ENCODE results near the gene EXOSC9.
"Not testable (repeated sequence)": the region's sequence is repeated elsewhere in the genome, so short reads cannot be mapped to it uniquely, and the experiment has no call there.

The EXOSC9 gene, protein sequence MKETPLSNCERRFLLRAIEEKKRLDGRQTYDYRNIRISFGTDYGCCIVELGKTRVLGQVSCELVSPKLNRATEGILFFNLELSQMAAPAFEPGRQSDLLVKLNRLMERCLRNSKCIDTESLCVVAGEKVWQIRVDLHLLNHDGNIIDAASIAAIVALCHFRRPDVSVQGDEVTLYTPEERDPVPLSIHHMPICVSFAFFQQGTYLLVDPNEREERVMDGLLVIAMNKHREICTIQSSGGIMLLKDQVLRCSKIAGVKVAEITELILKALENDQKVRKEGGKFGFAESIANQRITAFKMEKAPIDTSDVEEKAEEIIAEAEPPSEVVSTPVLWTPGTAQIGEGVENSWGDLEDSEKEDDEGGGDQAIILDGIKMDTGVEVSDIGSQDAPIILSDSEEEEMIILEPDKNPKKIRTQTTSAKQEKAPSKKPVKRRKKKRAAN

DNA sequence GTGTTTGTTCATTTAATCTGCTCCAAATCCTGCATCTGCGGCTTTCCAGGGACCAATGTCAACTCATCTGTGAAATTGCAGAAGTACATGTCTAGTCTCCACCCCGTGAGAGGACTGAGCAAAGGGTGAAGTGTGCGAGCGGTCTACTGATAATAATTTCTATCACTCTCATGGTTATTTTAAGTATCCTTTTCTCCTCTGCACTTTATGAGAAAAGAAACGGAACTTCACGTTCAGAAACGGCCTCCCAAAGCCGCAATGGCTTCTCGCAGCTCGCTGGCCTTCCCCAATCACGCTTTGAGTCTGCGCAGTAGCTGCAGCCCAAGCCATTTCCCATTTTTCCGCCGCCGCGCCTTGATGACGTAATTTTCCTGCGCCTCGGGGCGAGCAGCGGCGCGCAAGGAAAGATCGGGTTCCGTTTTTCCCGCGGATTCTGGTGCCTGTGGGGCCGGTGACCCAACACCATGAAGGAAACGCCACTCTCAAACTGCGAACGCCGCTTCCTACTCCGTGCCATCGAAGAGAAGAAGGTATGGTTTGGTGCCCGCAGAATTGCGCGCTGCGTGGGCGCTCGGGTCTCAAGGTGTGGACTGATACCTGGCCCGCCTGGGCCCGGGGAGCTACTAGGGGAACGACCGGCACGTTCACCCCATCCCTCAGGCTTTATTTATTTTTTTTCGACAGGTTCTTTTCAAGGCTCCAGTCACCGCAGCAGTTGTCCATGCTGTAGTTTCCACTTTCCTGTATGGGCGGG, at the start of gene EXOSC9:
EXOSC9 (plus strand) TSS at position 363 of the 754 bp plus-strand sequence; CDS start at position 465, 102 bp downstream.
- DNase-seq (ENCODE audit: low spot score) = peak; percentile 95

GRCh38 chr4:121752142-121752541, 49.0 kb upstream of the EXOSC9 start:
- DNase-seq (ENCODE audit: low spot score) = not testable (repeated sequence)

- DNase-seq (ENCODE audit: low spot score) = no peak
These were observed 42.1 kb upstream of the EXOSC9 start for GRCh38 chr4:121758925-121759568.

GRCh38 chr4:121760205-121760604, 40.9 kb upstream of the EXOSC9 start:
- no peak for DNase-seq (ENCODE audit: low spot score)

- DNase-seq (ENCODE audit: low spot score) = no peak
These were observed 36.8 kb upstream of the EXOSC9 start for GRCh38 chr4:121764303-121764701.

DNA sequence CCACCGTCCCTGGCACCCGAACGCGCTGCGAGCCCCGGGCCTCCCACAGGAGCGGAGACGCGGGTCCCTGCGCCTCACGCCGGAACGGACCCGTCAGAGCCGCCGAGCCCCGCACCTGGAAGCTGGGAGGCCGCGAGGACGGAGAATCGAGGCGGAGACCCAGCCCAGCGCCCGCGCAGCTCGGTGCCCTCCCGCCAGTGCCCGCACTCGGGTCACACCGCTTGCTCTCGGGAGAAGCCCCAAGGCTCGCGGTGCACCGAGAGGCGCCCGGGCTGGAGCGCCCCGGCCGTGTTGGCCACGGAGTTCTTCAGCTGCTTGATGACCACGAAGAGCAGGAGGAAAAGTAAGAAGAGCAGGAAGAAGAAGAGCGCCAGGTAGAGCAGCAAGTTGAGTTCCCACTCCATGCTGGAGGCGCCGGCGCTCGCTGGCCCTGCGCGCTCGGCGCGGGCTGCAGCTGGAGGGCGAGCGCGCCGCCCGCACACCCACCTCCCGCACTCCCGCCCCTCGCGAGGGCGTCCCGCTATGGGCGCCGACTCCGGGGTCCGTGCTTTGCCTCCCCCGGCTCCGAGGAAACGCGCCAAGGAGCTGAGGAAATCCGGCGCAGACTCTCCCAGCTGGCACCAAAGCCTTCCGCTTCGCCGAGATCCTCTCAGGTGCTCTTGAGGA, 36.3 kb upstream of the EXOSC9 start, which contains the start of gene SMIM43:
SMIM43 (minus strand) TSS at position 463 of the 666 bp plus-strand sequence; CDS start at position 404, 59 bp downstream.
- peak; percentile 79 for DNase-seq (ENCODE audit: low spot score)

DNA sequence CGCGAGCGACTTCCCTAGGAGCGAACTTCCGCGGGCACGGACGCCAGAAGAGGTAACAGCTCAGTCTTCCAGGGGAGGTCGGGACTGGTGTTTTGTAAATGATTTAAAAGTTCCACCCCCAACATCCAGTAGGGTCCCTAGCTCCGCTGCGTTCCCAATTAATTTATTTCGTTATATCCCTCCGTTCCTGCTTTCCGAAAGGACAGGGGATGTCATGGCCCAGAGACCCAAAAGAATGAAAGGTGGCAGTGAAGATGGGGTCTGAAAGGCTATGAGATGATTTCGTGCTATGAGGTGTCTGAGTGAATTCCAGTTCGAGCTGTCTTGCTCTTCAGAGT, 35.8 kb upstream of the EXOSC9 start:
- no peak for DNase-seq (ENCODE audit: low spot score)

GRCh38 chr4:121765971-121766538, 35.1 kb upstream of the EXOSC9 start:
- no peak for DNase-seq (ENCODE audit: low spot score)

DNA sequence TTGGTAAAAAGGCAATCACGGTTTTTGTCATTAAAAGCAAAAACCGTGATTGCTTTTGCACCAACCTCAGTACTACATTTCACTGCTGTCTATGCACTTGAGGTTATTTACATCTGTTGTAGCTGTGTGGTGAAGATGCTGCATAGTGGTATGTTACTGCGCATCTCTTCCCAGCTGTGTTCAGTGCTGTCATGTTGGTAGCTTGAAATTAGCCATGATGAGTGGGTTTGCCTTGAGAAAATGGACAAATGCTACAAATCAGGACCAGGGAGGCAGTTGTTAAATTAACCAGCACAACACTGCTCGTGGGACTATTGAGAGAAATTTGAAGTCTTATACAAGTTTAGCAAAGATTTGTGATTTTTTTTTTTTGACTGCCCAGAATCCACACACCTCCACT, 34.0 kb upstream of the EXOSC9 start:
- DNase-seq (ENCODE audit: low spot score) = no peak

GRCh38 chr4:121769341-121769740, 31.8 kb upstream of the EXOSC9 start:
- no peak for DNase-seq (ENCODE audit: low spot score)

DNA sequence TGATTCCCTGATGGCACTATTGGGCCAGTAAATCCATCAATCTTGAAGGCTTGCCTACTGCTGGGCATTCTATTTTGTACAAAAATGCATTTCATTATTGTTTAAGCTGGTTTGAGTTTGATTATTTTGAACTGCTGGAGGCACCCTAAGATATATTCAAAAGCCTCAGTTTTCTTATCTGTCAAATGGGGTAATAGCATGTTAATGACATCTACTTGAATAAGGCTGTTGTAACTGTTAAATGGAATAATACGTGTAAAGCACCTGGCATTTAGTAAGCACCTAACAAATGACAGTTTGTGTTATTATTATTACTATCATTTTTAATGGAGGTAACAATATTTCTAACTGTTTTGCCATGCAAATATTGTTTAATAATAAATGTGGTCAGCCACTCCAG, 29.3 kb upstream of the EXOSC9 start:
- no peak for DNase-seq (ENCODE audit: low spot score)

DNA sequence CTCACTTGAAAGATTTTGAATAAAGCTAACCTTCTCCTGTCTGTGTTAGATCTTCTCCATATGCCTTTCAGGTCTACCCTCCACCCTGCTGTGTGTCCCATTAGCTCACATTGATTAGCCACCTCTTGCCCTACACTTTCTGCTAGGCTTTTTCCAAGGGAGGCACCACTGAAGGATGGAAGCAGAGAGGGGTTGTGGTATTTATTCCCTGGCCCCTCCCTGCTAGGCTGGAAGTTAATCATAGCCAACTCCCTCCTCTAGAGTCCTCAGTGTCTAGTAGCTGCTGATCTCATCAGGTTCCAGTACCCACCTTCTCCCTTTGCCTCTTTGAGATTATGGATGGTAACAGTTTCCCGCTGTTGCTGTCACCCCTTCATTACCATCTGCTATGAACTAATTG, 27.2 kb upstream of the EXOSC9 start:
- no peak for DNase-seq (ENCODE audit: low spot score)

DNA sequence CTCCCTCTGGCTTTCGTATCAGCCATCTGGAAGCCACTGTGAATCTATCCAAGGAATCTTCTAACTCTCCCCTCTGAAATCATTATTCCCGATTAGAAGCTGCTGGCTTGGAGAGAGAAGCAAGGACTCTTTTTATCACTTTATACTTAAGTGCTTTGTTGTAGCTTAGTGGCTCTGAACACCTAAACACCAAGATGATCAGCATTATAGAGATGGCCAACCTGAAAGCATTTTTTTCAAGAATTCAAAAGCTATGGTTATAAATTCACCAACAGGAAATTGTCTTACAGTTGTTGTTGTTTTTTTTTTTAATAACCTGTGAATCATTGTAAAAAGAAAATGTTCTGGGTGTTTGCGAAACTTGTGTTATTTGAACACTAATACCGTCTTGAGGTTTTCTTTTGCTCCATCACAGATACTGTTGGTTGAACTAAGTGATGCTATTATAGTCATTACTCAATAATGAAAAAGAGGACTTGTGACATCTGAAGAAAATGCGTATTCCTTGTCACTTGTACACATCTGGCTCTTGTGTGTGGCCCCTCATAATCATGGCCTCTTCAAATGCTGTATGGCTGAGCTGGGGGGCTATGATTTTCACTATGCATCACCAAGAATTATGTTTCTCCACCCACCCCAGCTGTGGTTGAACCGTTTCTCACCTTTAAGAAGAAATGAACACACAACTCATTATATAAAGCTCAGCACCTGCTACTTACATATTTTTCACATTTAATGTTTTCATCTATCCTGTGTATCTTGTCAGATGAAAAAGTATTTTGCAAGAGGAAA, 24.3 kb upstream of the EXOSC9 start:
- no peak for DNase-seq (ENCODE audit: low spot score)

GRCh38 chr4:121777625-121778024, 23.5 kb upstream of the EXOSC9 start:
- DNase-seq (ENCODE audit: low spot score) = peak; percentile 71

GRCh38 chr4:121778991-121779628, 22.0 kb upstream of the EXOSC9 start:
- DNase-seq (ENCODE audit: low spot score) = no peak

GRCh38 chr4:121783210-121783609, 17.9 kb upstream of the EXOSC9 start:
- DNase-seq (ENCODE audit: low spot score) = no peak

DNA sequence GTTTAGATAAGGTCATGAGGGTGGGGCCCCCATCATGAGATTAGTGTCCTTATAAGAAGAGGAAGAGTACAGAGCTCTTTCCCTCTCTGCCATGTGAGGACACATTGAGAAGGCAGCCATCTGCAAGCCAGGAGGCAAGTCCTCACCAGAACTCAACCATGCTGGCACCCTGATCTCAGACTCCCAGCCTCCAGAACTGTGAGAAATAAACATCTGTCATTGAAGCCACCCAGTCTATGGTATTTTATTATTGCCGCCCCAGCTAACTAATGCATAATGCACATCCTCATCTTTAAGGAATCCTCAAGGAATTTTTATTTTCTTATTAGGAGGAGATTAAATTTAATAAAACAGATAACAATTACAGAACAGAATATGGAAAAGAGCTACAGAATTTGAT, 16.7 kb upstream of the EXOSC9 start:
- no peak for DNase-seq (ENCODE audit: low spot score)

DNA sequence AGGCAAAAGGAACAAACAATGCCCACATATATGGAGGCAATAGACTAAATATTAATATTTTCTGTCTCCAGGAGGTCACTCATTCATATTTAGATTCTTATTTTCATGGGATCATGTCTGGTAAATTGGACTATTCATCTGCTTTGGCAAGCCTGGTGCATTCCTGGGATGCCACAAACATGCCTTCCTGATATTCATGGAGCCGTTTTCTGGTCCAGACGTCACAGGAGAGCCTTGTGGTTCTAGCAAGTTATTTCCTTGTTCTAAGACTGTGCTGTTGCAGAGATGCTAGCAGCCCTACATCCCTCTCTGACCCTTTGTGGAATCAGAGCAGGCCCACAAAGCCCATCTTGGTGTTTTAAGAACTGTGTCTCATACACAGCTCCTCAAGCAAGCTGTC, 16.1 kb upstream of the EXOSC9 start:
- DNase-seq (ENCODE audit: low spot score) = no peak

DNA sequence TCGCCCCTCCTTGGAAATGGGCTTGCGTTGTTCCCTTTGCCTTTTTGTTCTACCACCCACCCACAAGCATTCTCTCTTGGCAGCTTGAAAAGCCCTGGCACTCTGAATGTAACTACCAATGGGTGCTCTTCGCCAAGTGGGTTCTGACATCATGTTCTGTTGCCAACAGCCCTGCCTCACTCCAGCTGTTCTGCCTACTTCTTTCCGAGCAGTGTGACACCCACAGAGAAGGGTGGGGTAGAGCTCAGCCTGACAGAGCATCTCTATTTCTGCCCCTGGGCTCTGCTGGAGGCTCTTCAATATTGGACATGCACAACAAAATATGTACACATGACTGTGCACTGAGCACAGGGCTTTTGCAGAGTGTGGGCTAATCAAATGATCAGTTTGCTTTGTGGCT, 15.6 kb upstream of the EXOSC9 start:
- DNase-seq (ENCODE audit: low spot score) = no peak

DNA sequence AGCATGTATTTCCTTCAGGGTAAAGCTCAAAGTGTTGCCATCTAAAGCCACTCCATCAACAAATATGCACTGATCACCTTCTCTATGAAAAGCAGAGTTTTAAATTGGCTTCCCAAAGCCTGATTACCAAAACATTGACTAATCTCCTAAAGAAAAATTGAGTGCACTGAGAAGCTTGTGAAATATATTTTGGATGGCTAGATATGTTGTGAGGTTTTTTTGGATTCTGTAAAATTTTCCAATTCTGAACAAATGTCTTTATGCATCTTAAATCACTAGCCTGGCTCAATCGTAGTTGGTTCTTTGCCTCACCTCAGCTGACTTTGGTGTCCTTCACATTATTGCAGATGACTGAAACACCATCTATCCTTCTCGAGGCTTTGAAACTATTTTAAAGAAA, 14.9 kb upstream of the EXOSC9 start:
- DNase-seq (ENCODE audit: low spot score) = no peak

DNA sequence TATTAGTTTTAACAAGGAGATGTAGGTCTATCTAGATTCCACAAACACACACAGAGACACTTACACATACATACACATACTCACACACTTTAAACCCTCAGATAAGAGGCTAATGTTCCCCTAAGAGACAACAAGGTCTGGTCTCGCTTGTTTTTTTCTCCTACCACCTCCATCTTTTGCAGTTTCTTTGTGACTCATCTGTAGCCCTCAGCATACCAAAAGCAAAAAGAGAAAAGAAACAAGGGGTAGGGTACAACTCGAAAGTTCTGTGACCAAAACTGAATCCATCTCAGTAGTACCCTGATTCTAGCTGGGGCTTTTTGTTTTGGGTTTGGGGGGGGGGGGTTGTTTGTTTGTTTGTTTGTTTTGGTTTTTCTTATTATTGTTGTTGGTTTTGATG, 12.2 kb upstream of the EXOSC9 start:
- DNase-seq (ENCODE audit: low spot score) = no peak

Data from D341Med (cell line).